HepG2 (cell line): Measurements from ENCODE around the gene MOSPD2. TPM values are rescaled to one million over a fixed set of nuclear protein-coding genes. Genes with fewer than 3 reads are reported as not detected.

ENCODE experiments used
- AKAP8 ChIP-seq: sonication (generic); formaldehyde crosslinking; IDR thresholded peaks from 2 replicates; pipeline ENCODE4 v1.5.1; 2020; ENCODE audit warnings: mild to moderate bottlenecking, missing genetic modification reagents
- BHLHE40 ChIP-seq: IDR thresholded peaks from 2 replicates; pipeline ENCODE4 v1.6.1; 2011; ENCODE audit warnings: low read length, improper control_type of control experiment
- GZF1 ChIP-seq: sonication (generic); formaldehyde crosslinking; IDR thresholded peaks from 2 replicates; pipeline ENCODE4 v1.5.1; 2020; ENCODE audit warnings: mild to moderate bottlenecking, missing genetic modification reagents
- HMGA1 ChIP-seq: sonication (generic); formaldehyde crosslinking; conservative IDR thresholded peaks from 2 replicates; pipeline ENCODE4 v1.4.0; 2020; ENCODE audit warnings: missing genetic modification reagents
- MIXL1 ChIP-seq: IDR thresholded peaks from 2 replicates; pipeline ENCODE4 v1.6.1; 2016
- PAWR ChIP-seq: sonication (generic); formaldehyde crosslinking; IDR thresholded peaks from 2 replicates; pipeline ENCODE4 v1.4.0; 2020; ENCODE audit warnings: missing genetic modification reagents, mild to moderate bottlenecking, borderline replicate concordance
- RCOR2 ChIP-seq: IDR thresholded peaks from 2 replicates; pipeline ENCODE4 v1.6.1; 2016; ENCODE audit warnings: missing biosample characterization, missing genetic modification reagents
- REXO4 ChIP-seq: sonication (generic); formaldehyde crosslinking; IDR thresholded peaks from 2 replicates; pipeline ENCODE4 v1.8.0; 2022; ENCODE audit warnings: missing genetic modification reagents, mild to moderate bottlenecking, borderline replicate concordance
- SRY ChIP-seq: sonication (generic); formaldehyde crosslinking; IDR thresholded peaks from 2 replicates; pipeline ENCODE4 v1.8.0; 2022; ENCODE audit warnings: mild to moderate bottlenecking, missing genetic modification reagents
- ZNF335 ChIP-seq: sonication (generic); formaldehyde crosslinking; IDR thresholded peaks from 2 replicates; pipeline ENCODE4 v1.4.0; 2020; ENCODE audit warnings: missing genetic modification reagents
- ZNF354B ChIP-seq: sonication (generic); formaldehyde crosslinking; IDR thresholded peaks from 2 replicates; pipeline ENCODE4 v1.8.0; 2022; ENCODE audit warnings: mild to moderate bottlenecking, missing genetic modification reagents
- ZNF678 ChIP-seq: sonication (generic); formaldehyde crosslinking; IDR thresholded peaks from 2 replicates; pipeline ENCODE4 v1.4.0; 2020; ENCODE audit warnings: mild to moderate bottlenecking, missing genetic modification reagents
- ZNF777 ChIP-seq: sonication (generic); formaldehyde crosslinking; IDR thresholded peaks from 2 replicates; pipeline ENCODE4 v1.4.0; 2020; ENCODE audit warnings: missing genetic modification reagents
- ZSCAN9 ChIP-seq: IDR thresholded peaks from 2 replicates; pipeline ENCODE4 v1.6.1; 2016; ENCODE audit warnings: borderline replicate concordance
- polyA plus RNA-seq, 8 experiments: library from polyadenylated mRNA; depleted of rRNA in 3 of 8; stranded (reverse) in 7 of 8; unstranded in 1 of 8; fragments of >200 nt; fragmentation: Illumina TruSeq in 4 of 8; extraction: Trizol in 4 of 8; gene quantifications; 2 replicates each; pipeline versions ENCODE4 v1.2.1 to v1.2.3, GENCODE V29; 2011 to 2016; ENCODE audit warnings: low read depth in 4 of 8, missing spikeins in 1 of 8, mixed read lengths in 1 of 8; ENCODE audit not compliant: insufficient read depth in 1 of 8
- total RNA-seq, 5 experiments: library from RNA; depleted of rRNA; stranded (reverse); fragments of >200 nt; fragmentation: Illumina TruSeq; extraction: Trizol; gene quantifications; 2 replicates each; pipeline ENCODE4 v1.2.3, GENCODE V29; 2016; ENCODE audit warnings: low read depth in 1 of 5
- TF ChIP-seq, protein P1 (sequence below): sonication (generic); formaldehyde crosslinking; IDR thresholded peaks from 2 replicates; pipeline ENCODE4 v1.4.0; 2020; ENCODE audit warnings: missing genetic modification reagents
- TF ChIP-seq, protein P2 (sequence below): sonication (generic); formaldehyde crosslinking; IDR thresholded peaks from 2 replicates; pipeline ENCODE4 v1.4.0; 2020; ENCODE audit warnings: missing genetic modification reagents; ENCODE audit errors: not compliant biosample characterization
- TF ChIP-seq, protein P3 (sequence below): sonication (generic); formaldehyde crosslinking; IDR thresholded peaks from 2 replicates; pipeline ENCODE4 v1.5.0; 2020; ENCODE audit warnings: mild to moderate bottlenecking, missing genetic modification reagents, borderline replicate concordance
- TF ChIP-seq, protein P4 (sequence below): sonication (generic); formaldehyde crosslinking; IDR thresholded peaks from 2 replicates; pipeline ENCODE4 v1.4.0; 2020; ENCODE audit warnings: missing genetic modification reagents
- TF ChIP-seq, protein P5 (sequence below): sonication (generic); formaldehyde crosslinking; IDR thresholded peaks from 2 replicates; pipeline ENCODE4 v1.4.0; 2020; ENCODE audit warnings: missing genetic modification reagents, borderline replicate concordance
- TF ChIP-seq, protein P6 (sequence below): sonication (generic); formaldehyde crosslinking; conservative IDR thresholded peaks from 2 replicates; pipeline ENCODE4 v1.4.0; 2020; ENCODE audit warnings: missing genetic modification reagents

The MOSPD2 gene
- total and polyA plus RNA-seq, 2 of the 13 experiments (the other 11 are each of a cell fraction or from before 2014, with no cell fraction given): 4.8 to 7.0 TPM

DNA sequence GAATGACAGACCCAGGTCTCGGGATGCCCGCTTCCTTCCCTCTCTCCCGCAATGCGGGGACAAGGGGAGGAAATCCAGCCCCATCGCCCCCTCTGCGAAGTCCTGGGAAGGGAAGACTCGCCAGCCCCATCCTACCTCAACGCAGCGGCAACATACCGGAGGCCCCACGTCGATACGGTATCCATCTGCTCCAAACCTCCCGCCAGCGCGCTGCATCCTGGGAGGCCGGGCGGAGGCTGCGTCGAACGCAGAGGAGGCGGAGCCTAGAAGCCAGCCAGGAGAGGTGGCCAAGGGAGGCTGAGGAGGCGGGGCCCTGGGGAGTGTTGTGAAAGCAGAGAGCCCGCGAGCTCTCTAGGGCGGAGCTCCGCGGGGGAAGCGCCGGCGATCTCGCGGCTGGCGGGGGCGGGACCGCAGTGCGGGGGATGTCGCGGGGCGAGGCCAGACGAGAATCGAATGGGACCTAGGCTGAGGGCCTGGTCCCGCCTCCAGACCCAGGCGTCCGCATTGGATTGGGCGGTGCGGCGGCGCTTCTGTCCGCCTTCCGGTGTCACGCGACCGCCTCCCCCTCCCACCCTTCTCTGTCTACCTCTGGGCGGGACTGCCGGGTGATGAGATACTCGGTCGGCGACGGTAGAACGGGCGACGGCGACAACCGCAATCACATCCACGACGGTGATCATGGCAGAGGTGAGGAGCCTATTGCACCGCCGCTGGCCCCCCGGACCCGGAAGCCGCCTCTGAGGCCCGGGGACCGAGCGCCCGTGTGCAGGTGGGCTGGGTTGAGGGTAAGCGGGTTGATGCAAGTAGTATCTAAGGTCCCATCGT lies at the start of gene MOSPD2, which contains the start of gene FANCB (continued):
- TF ChIP-seq ZNF777 (CRISPR knock-in tag) (no peak), ZNF335 (no peak), MIXL1 (CRISPR knock-in tag) (no peak), PAWR (CRISPR knock-in tag) (no peak), REXO4 (no peak), AKAP8 (CRISPR knock-in tag) (no peak), SRY (no peak), GZF1 (no peak), ZNF354B (CRISPR knock-in tag) (no peak), ZNF678 (no peak), HMGA1 (CRISPR knock-in tag) (no peak), RCOR2 (CRISPR knock-in tag) (no peak), BHLHE40 (peak; percentile 83), ZSCAN9 (CRISPR knock-in tag) (no peak)
- TF ChIP-seq, protein P1, sequence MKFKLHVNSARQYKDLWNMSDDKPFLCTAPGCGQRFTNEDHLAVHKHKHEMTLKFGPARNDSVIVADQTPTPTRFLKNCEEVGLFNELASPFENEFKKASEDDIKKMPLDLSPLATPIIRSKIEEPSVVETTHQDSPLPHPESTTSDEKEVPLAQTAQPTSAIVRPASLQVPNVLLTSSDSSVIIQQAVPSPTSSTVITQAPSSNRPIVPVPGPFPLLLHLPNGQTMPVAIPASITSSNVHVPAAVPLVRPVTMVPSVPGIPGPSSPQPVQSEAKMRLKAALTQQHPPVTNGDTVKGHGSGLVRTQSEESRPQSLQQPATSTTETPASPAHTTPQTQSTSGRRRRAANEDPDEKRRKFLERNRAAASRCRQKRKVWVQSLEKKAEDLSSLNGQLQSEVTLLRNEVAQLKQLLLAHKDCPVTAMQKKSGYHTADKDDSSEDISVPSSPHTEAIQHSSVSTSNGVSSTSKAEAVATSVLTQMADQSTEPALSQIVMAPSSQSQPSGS (CRISPR knock-in tag): no peak
- TF ChIP-seq, protein P2, sequence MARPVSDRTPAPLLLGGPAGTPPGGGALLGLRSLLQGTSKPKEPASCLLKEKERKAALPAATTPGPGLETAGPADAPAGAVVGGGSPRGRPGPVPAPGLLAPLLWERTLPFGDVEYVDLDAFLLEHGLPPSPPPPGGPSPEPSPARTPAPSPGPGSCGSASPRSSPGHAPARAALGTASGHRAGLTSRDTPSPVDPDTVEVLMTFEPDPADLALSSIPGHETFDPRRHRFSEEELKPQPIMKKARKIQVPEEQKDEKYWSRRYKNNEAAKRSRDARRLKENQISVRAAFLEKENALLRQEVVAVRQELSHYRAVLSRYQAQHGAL (CRISPR knock-in tag): no peak
- TF ChIP-seq, protein P3, sequence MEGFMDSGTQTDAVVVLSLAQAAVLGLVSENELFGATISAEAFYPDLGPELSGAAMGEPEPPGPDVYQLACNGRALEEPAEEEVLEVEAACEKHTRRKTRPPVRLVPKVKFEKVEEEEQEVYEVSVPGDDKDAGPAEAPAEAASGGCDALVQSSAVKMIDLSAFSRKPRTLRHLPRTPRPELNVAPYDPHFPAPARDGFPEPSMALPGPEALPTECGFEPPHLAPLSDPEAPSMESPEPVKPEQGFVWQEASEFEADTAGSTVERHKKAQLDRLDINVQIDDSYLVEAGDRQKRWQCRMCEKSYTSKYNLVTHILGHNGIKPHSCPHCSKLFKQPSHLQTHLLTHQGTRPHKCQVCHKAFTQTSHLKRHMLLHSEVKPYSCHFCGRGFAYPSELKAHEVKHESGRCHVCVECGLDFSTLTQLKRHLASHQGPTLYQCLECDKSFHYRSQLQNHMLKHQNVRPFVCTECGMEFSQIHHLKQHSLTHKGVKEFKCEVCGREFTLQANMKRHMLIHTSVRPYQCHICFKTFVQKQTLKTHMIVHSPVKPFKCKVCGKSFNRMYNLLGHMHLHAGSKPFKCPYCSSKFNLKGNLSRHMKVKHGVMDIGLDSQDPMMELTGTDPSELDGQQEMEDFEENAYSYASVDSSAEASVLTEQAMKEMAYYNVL (CRISPR knock-in tag): no peak
- TF ChIP-seq, protein P4, sequence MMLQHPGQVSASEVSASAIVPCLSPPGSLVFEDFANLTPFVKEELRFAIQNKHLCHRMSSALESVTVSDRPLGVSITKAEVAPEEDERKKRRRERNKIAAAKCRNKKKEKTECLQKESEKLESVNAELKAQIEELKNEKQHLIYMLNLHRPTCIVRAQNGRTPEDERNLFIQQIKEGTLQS (CRISPR knock-in tag): no peak
- TF ChIP-seq, protein P5, sequence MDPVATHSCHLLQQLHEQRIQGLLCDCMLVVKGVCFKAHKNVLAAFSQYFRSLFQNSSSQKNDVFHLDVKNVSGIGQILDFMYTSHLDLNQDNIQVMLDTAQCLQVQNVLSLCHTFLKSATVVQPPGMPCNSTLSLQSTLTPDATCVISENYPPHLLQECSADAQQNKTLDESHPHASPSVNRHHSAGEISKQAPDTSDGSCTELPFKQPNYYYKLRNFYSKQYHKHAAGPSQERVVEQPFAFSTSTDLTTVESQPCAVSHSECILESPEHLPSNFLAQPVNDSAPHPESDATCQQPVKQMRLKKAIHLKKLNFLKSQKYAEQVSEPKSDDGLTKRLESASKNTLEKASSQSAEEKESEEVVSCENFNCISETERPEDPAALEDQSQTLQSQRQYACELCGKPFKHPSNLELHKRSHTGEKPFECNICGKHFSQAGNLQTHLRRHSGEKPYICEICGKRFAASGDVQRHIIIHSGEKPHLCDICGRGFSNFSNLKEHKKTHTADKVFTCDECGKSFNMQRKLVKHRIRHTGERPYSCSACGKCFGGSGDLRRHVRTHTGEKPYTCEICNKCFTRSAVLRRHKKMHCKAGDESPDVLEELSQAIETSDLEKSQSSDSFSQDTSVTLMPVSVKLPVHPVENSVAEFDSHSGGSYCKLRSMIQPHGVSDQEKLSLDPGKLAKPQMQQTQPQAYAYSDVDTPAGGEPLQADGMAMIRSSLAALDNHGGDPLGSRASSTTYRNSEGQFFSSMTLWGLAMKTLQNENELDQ (CRISPR knock-in tag): no peak
- TF ChIP-seq, protein P6, sequence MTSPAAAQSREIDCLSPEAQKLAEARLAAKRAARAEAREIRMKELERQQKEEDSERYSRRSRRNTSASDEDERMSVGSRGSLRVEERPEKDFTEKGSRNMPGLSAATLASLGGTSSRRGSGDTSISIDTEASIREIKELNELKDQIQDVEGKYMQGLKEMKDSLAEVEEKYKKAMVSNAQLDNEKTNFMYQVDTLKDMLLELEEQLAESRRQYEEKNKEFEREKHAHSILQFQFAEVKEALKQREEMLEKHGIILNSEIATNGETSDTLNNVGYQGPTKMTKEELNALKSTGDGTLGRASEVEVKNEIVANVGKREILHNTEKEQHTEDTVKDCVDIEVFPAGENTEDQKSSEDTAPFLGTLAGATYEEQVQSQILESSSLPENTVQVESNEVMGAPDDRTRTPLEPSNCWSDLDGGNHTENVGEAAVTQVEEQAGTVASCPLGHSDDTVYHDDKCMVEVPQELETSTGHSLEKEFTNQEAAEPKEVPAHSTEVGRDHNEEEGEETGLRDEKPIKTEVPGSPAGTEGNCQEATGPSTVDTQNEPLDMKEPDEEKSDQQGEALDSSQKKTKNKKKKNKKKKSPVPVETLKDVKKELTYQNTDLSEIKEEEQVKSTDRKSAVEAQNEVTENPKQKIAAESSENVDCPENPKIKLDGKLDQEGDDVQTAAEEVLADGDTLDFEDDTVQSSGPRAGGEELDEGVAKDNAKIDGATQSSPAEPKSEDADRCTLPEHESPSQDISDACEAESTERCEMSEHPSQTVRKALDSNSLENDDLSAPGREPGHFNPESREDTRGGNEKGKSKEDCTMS (CRISPR knock-in tag): no peak
